ENCODE results near the gene HOXC9.

DNA sequence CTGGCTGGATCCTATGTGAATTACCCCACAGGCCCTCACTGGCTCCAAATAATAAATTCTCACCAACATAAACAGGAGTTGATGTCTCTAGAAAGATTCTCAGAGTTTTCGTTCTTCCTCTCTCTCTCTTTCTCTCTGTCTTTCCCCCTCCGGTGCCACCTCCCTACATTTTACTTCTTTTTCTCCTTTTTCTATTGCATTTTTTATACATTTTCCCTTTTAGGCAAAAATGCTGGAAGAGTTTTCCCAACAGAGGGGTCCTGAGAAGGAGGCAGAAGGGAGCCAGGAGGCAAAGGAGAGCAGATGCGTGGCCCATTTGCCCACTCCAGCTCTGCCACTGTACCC is 27.5 kb downstream of the HOXC9 start:
- TF ChIP-seq, protein P1, sequence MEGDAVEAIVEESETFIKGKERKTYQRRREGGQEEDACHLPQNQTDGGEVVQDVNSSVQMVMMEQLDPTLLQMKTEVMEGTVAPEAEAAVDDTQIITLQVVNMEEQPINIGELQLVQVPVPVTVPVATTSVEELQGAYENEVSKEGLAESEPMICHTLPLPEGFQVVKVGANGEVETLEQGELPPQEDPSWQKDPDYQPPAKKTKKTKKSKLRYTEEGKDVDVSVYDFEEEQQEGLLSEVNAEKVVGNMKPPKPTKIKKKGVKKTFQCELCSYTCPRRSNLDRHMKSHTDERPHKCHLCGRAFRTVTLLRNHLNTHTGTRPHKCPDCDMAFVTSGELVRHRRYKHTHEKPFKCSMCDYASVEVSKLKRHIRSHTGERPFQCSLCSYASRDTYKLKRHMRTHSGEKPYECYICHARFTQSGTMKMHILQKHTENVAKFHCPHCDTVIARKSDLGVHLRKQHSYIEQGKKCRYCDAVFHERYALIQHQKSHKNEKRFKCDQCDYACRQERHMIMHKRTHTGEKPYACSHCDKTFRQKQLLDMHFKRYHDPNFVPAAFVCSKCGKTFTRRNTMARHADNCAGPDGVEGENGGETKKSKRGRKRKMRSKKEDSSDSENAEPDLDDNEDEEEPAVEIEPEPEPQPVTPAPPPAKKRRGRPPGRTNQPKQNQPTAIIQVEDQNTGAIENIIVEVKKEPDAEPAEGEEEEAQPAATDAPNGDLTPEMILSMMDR (IDR thresholded peaks at IDR 0.05; ENCODE audit: low read length), result no peak
- TF ChIP-seq EZH2 (IDR thresholded peaks at IDR 0.05; ENCODE audit: borderline replicate concordance, low read length), result no peak

Data from OCI-LY1 (cell line).